GM21576 (cell line): ENCODE measurements around the gene OPA3.

Experiments used
- ATAC-seq: cut with Tn5 transposase; IDR thresholded peaks from one replicate; pipeline ENCODE4 v1.9.1; 2021; ENCODE audit warnings: mild to moderate bottlenecking, moderate library complexity; ENCODE audit not compliant: unreplicated experiment

OPA3 gene

DNA sequence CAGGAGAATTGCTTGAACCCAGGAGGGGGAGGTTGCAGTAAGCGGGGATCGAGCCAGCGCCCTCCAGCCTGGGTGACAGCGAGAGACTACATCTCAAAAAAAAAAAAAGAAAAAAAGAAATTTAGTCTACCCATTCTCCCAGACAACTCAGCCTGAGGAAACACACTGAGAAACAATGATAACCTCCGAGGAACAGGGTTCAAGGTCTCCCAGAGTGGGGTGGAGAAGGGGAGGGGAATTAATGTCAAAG is 78.7 kb downstream of the OPA3 start:
- ATAC-seq: no peak

DNA sequence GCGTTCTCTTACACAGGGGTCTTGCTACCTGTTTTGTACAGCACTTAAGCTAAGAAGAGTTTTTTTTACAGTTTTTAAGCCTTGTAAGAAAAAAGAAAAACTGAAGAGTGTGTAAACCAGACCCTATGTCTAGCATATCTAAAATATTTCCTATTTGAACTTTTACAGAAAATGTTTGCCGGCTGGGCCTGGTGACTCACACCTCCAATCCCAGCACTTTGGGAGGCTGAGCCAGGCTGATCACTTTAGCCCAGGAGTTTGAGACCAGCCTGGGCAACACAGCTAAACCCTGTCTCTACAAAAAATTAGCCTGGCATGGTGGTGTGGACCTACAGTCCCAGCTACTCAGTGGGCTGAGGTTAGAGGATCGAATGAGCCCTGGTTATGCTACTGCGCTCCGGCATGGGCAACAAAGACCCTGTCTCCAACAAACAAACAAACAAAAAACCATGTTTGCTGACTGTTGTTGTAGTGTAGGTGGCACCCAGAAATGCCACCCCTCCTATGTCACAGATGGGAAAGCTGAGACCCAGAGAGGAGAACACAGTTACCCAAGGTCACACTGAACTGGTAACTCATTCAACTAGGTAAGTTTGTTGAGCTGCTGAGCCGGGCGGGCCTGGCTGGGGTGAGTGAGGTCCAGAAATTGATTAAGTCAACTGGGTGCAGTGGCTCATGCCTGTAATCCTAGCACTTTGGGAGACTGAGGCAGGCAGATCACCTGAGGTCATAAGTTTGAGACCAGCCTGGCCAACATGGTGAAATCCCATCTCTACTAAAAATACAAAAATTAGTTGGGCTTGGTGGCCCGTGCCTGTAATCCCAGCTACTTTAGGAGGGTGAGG is 79.2 kb downstream of the OPA3 start:
- no peak for ATAC-seq

DNA sequence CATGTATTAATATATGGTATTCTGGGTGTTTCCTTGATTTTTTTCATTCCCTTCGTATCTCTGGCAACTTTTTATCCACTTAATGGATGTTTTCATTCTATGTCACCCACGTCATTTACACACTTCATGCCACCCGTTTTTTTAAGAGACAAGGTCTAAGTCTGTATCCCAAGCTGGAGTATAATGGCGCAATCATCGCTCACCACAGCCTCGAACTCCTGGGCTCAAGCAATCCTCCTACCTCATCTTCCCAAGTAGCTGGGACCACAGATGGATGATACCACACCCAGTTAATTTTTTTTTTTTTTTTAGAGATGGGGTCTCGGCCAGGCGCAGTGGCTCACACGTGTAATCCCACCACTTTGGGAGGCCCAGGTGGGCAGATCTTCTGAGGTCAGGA is 80.7 kb downstream of the OPA3 start:
- ATAC-seq: no peak

DNA sequence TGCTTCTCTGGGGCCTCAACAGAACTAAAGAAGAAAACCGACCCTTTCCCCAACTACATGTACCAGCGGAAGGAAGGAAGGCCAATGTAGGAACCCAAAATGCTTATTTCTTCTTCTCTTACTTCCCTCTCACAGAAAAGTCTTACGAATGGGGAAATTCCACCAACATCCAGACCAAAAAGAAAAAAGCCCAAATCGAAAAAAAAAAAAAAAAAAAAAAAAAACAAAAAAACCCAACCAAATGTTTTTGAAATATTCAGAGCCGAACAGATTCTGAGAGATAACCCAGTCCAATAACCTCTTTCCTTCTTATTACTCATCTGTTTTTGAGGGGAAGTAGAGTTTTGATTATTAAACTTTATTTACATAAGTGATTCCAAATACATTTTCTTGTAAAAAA is 82.5 kb downstream of the OPA3 start:
- ATAC-seq: no peak

DNA sequence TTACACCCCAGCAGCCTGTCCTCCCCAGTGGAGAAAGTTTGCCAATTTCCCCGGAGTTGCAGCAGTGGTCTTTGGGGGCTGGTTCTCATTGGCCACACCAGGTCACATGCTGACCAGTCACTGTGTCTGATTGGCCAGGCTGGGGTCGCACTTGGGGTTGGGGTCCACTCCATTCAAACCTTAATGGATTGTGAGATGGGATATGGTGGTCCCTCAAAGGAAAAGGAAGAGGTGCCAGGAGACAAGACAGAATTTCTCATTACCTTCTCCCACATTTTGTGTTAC is 82.9 kb downstream of the OPA3 start:
- no peak for ATAC-seq

DNA sequence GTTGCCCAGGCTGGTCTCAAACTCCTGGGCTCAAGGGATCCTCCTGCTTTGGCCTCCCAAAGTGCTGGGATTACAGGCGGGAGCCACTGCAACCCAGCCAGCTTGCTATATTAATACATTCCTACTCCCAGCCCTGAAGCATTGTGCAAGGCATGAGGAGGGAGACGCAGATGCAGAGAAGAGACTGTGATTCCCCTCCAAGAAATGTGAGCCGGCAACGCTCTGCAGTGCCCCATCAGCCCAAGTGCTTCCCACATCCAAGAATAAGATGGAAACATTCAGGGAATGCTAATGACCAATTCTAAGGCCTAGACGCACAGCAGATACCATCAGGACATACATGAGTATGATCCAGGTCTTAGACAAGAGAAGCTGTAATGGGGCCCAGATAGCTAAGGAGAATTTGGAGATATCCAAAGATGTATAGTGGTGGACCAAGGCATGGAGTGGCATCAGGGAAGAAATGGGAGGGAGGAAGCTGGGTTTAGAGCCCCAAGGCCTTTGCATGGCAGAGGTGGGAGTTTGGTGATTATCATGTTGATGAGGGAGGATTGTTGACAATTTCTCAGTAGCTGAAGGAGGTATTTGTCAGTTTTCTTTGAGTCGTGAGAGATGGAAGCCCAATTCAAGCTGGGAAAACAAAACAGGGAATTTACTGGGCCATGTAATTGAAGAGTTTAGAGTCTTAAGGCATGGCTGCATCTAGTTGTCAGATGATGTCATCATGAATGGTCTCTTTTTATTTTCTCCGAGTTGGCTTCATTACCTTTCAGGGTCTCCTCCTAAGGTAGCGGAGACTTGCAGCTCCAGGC is 83.5 kb downstream of the OPA3 start:
- ATAC-seq: no peak

DNA sequence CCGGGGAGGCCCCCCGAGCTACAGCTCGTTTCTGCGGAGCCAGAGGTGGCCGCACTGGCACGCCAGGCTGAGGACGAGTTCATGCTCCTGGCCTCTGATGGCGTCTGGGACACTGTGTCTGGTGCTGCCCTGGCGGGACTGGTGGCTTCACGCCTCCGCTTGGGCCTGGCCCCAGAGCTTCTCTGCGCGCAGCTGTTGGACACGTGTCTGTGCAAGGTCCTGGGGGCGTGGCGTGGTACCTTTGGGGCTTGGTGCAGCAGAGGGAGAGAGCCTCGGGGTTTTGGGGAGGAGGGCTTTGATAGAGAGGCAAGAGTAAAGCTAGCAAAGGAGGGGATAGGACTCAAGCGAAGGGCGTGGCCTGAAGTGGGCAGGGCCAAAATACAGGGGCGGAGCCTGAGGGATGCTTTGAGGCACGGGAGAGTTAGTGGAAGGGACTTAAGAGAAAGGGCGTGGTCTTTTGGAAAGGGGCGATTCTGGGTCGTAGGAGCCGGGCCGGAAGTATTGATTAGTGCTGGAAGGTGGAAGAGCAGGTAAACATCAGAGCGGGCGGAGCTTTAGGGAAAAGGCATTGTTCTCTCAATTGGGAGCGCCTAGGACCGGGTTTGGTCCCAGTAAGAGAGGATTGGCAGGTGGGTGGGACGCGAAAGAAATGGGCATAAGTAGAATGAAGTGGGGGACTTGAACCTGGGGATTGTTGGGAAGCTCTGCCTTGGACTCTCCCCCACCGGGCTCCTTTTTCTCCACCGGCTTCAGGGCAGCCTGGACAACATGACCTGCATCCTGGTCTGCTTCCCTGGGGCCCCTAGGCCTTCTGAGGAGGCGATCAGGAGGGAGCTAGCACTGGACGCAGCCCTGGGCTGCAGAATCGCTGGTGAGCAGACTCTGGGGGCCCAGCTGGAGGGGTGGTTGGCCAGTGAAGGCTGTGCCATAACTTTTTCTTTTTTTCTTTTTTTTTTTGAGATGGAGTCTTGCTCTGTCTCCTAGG is 85.1 kb downstream of the OPA3 start:
- no peak for ATAC-seq

DNA sequence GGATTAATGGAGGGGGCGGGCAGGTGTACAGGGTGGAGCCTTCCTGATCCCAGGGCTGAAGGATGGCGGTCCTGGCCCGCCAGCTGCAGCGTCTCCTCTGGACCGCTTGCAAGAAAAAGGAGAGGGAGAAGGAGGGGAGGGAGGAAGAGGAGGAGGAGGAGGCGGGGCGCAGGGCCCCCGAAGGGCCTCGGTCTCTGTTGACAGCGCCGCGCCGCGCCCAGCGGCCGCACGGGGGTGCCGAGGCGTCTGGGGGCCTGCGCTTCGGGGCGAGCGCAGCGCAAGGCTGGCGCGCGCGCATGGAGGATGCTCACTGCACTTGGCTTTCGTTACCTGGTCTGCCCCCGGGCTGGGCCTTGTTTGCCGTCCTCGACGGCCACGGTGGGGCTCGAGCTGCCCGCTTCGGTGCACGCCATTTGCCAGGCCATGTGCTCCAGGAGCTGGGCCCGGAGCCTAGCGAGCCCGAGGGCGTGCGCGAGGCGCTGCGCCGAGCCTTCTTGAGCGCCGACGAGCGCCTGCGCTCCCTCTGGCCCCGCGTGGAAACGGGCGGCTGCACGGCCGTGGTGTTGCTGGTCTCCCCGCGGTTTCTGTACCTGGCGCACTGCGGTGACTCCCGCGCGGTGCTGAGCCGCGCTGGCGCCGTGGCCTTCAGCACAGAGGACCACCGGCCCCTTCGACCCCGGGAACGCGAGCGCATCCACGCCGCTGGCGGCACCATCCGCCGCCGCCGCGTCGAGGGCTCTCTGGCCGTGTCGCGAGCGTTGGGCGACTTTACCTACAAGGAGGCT is 86.0 kb downstream of the OPA3 start, which contains the start of gene PPM1N:
PPM1N (plus strand) TSS at position 33 of the 785 bp plus-strand sequence; CDS start at position 63, 30 bp downstream.
- no peak for ATAC-seq

DNA sequence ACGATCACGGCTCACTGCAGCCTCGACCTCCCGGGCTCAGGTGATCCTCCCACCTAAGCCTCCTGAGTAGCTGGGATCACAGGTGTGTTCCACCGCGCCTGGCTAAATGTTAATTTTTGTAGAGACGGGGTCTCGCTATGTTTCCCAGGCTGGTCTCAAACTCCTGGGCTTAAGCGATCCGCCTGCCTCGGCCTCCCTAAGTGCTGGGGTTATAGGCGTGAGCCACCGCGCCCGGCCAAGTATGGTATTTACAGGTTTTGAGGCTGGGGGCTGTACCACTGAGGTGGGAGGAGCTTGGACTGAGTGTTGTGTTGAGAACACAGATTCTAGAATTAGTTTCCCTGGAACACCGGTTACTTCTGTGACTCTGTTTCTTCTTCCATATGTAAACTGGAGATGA is 86.8 kb downstream of the OPA3 start:
- no peak for ATAC-seq

DNA sequence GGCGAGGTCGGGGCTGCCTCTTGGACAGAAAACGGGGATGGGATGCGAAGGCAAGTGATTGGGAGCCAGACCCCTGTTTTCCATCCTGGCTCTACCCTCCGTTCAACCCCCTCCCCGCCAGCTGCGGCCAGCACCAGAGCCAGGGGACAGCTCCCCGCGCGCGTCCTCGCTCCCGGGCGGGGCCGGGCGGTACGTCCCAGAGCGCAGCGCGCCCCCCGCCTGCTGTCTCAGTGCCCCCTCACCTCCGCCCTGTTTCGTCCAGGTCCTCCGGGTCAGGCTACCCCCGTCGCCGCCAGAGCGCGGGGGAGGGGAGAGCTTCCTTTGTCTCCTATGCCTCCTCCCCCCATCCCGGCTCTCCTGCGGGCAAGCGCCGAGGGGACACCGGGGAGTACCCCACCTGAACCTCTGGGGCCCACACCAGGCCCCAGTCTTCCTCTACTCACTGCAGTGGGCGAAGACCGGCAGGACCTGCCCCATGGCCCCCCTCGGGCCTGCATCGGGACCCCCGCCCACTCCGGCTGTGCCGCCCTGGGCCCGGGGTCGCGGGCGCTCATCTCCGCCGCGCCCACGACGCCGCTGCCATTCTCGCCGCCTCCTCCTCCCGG is 88.2 kb downstream of the OPA3 start:
- no peak for ATAC-seq

DNA sequence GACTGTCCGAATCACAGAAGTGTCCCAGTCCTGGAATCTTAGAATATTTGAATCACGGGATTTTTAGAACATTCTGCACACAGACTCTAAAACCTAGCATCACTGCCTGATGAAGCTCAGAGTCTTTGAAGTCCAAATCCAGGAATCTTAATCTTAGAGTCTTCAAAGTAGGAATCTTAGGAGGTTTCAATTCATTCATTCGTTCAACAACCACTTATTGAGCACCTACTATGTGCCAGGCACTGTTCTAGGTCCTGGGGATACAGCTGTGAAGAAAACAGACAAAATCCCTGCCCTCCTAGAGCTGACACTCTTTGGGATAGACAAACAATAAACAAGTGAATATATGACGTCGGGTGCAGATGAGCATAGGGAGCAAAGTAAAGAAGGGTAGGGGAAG is 89.4 kb downstream of the OPA3 start:
- no peak for ATAC-seq

DNA sequence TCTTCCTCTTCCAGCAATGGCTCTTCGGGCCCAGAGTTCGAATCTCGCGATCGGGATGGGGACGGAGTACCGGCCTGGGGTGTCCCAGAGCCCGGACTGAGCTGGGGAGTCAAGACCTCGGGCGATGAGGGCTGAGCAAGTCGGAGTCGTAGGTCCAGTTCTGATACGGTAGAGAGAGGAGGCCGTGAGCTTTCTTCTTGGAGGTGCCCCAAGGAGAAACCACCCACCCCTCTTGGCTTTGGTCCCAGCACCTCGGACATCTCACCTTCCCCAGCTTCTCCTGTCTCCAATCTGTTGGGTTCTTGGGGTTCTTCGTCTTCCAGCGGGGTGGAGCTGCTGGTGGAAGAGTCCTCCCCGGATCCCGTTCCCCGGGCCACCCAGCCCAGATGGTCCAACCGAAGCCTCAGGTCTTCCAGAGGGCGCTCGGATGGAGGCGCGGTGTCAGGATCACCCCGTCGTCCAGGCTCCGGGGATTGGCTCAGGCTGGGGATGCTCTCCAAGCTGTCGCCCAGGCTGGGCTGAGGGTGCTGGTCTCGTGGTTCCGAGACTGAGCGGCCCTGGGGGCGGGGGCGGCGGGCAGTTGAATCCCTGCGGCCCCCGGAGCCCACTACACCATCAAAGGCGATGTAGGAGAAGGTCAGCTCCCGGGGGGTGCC is 90.2 kb downstream of the OPA3 start:
- ATAC-seq: no peak

DNA sequence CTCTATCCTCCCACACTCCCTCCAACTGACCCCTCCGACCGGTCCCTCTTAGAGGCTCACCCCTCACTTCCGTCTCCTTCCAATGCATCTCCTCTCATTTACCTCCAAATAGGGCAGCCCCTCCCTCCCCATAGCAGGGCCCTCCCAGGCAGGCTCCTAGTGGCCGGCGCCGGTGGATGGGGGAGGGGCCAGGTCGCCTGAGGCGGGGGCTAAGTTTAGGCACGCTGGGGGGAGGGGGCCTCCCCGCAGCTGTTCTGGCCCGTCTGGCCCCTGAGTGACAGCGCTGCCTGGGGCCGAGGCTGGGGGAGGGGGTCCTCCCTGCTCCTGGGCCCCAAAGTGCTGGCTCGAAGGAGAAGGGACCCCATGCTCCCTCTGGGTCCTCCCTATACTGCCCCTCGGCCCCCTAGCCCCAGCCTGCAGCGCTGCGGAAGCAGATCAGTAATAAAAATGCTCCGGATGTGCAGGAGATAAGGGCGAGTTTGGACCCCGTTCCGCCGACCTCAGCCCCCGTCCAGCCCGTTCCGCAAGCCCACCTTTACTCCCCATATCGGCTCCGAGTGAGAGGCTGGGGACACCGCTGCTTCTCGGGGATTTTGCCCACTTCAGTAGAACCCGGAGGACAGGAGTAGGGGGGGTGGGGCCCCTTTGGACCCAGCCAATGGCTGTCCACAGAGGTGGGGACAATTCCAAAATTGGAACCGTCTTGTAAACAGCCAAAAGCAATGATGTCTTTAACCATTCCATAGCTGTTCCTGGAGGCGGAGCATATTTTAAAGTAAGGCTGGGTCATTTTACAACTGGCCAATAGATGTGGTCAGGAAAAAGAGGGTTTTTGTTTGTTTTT is 91.8 kb downstream of the OPA3 start:
- no peak for ATAC-seq

DNA sequence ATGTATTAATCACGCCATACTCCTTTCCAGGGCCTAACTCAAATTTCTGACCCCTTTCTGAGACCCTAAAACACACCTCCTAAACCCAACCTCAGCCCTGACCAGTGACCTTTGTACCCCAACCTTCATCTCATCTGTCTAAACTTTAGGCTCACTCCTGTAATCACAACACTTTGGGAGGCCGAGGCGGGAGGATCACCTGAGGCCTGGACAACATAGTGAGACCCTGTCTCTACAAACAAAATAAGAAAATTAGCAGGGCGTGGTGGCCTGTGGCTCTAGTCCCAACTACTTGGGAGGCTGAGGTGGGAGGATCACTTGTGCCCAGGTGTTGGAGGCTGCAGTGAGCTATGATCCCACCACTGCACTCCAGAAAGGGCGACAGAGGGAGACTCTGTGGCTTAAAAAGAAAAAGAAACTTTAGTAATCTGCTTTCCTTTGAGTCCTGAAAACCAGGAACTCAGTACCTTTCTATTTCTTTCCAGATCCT is 92.4 kb downstream of the OPA3 start:
- no peak for ATAC-seq

DNA sequence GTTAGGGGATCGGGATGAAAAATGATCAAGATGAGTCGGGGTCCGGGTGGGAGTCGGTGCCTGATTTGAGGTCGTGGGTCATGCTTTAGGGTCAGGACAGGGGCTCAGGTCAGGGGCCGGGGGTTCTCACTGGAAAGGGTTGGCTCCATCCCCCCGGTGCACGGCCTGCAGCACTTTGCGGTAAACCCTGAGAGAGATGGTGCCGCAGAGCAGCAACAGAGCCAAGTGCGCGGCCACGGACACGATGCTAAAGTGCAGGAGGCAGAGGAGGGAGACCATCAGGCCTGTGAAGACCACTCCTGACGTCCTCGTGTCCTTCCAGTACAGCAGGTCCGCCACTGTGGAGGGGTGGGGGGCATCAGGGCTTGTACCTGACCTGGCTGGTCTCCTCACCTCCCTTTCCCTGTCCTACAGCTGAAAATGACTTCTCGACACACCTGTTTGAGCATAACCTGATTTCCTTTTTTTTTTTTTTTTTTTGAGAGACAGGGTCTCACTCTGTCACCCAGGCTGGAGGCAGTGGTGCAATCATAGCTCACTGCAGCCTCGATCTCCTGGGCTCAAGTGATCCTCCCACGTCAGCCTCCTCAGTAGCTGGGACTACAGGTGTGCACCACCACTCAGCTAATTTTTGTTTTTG is 95.3 kb downstream of the OPA3 start:
- ATAC-seq: no peak

DNA sequence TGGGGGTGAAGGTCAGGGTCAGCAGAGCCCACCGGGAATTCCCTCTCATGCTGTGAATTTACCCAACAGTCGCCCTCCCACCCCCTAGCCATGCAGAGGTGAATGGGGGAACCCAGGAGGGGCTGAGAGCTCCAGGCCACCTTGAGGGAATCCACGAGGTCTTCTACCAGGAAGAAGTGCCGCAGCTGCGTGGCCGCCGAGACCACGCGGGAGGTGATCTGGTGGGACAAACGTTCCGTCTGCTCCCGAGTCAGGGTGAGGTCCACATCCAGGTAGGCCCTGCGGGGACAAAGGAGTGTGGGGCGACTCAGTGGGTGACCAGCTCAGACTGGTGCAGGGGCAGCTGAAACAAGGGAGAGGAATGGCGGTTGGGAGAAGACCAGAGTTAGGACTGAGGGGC is 95.9 kb downstream of the OPA3 start:
- ATAC-seq: no peak

DNA sequence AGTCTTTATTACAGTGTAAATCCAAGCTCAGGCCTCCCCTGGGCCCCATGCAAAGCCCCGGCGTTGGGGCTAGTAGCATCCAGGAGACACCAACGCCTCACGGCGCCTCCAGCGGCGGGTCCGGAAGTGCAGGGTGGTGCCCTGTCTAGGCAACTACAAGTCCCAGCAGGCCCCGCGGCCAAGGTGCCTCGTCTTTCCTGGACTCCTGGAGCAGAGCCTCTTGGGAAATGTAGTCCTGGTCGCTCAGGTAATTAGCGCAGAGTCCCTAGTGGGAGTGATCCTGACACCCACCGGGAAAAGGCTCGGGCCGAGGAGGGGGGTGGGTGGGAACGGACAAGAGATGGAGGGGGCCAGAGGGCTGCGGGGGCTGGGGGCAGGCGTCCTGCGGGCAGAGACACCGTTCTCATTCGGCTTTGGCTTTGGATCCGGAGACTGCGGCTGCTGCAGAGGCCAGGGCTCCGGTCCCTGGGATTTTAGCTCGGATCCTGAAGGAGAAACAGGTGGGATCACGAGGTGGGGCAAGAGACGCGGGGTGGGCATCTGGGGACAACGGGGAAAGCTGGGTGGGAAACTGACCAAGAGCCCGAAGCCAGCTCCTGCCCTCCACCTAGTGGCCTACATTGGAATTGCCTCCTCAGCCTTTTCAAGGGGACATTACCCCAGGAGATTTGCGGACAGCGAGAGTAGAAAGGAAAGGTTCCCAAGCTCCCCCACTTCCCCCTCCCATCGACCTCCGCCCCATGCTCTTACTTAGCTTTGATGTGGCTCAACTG is 99.1 kb downstream of the OPA3 start:
- ATAC-seq: peak; percentile 85
